HepG2 (cell line): ENCODE results near the gene KRTAP5-1. TPM values are rescaled to one million over a fixed set of nuclear protein-coding genes. Genes with fewer than 3 reads are reported as not detected.

Experiments
- BRCA1 ChIP-seq: sonication (generic); formaldehyde crosslinking; IDR thresholded peaks from 2 replicates; pipeline ENCODE4 v1.4.0; 2020; ENCODE audit warnings: missing genetic modification reagents
- DDIT3 ChIP-seq: sonication (generic); formaldehyde crosslinking; IDR thresholded peaks from 2 replicates; pipeline ENCODE4 v1.4.0; 2020; ENCODE audit warnings: mild to moderate bottlenecking, missing genetic modification reagents
- DNMT1 ChIP-seq: sonication (generic); formaldehyde crosslinking; IDR thresholded peaks from 2 replicates; pipeline ENCODE4 v1.5.1; 2020; ENCODE audit warnings: mild to moderate bottlenecking, missing genetic modification reagents
- HOXD1 ChIP-seq: sonication (generic); formaldehyde crosslinking; IDR thresholded peaks from 2 replicates; pipeline ENCODE4 v1.5.0; 2020; ENCODE audit warnings: missing genetic modification reagents
- NCOR1 ChIP-seq: fragments of 200-600 bp; sonication (generic); IDR thresholded peaks from 2 replicates; pipeline ENCODE4 v1.7.0; 2017; ENCODE audit warnings: antibody characterized with exemption, low read length, borderline replicate concordance
- NPAS2 ChIP-seq: sonication (generic); formaldehyde crosslinking; IDR thresholded peaks from 2 replicates; pipeline ENCODE4 v1.8.0; 2022; ENCODE audit warnings: mild to moderate bottlenecking, missing genetic modification reagents, borderline replicate concordance
- PATZ1 ChIP-seq: sonication (generic); formaldehyde crosslinking; IDR thresholded peaks from 2 replicates; pipeline ENCODE4 v1.4.0; 2020; ENCODE audit warnings: missing genetic modification reagents
- TCF7L2 ChIP-seq: IDR thresholded peaks from 2 replicates; pipeline ENCODE4 v1.6.1; 2011; ENCODE audit warnings: mild to moderate bottlenecking, low read depth, low read length, moderate library complexity
- ZBED4 ChIP-seq: sonication (generic); formaldehyde crosslinking; IDR thresholded peaks from 2 replicates; pipeline ENCODE4 v1.4.0; 2020; ENCODE audit warnings: missing genetic modification reagents, borderline replicate concordance
- ZBTB1 ChIP-seq: sonication (generic); formaldehyde crosslinking; IDR thresholded peaks from 2 replicates; pipeline ENCODE4 v1.4.0; 2020; ENCODE audit warnings: missing genetic modification reagents, borderline replicate concordance
- ZFP91 ChIP-seq: sonication (generic); formaldehyde crosslinking; IDR thresholded peaks from 2 replicates; pipeline ENCODE4 v1.9.0; 2022; ENCODE audit warnings: missing genetic modification reagents, mild to moderate bottlenecking, borderline replicate concordance
- ZNF343 ChIP-seq: sonication (generic); formaldehyde crosslinking; IDR thresholded peaks from 2 replicates; pipeline ENCODE4 v1.4.0; 2020; ENCODE audit warnings: mild to moderate bottlenecking, missing genetic modification reagents
- ZNF687 ChIP-seq: sonication (generic); formaldehyde crosslinking; IDR thresholded peaks from 2 replicates; pipeline ENCODE4 v1.5.1; 2020; ENCODE audit warnings: mild to moderate bottlenecking, missing genetic modification reagents, moderate library complexity
- ZSCAN22 ChIP-seq: sonication (generic); formaldehyde crosslinking; IDR thresholded peaks from 2 replicates; pipeline ENCODE4 v1.4.0; 2020; ENCODE audit warnings: mild to moderate bottlenecking, missing genetic modification reagents
- ZSCAN31 ChIP-seq: sonication (generic); formaldehyde crosslinking; IDR thresholded peaks from 2 replicates; pipeline ENCODE4 v1.5.0; 2020; ENCODE audit warnings: low read depth, mild to moderate bottlenecking, missing genetic modification reagents
- polyA plus RNA-seq, 8 experiments: library from polyadenylated mRNA; depleted of rRNA in 3 of 8; stranded (reverse) in 7 of 8; unstranded in 1 of 8; fragments of >200 nt; fragmentation: Illumina TruSeq in 4 of 8; extraction: Trizol in 4 of 8; gene quantifications; 2 replicates each; pipeline versions ENCODE4 v1.2.1 to v1.2.3, GENCODE V29; 2011 to 2016; ENCODE audit warnings: low read depth in 4 of 8, missing spikeins in 1 of 8, mixed read lengths in 1 of 8; ENCODE audit not compliant: insufficient read depth in 1 of 8
- total RNA-seq, 5 experiments: library from RNA; depleted of rRNA; stranded (reverse); fragments of >200 nt; fragmentation: Illumina TruSeq; extraction: Trizol; gene quantifications; 2 replicates each; pipeline ENCODE4 v1.2.3, GENCODE V29; 2016; ENCODE audit warnings: low read depth in 1 of 5
- TF ChIP-seq, protein P1 (sequence below): sonication (generic); formaldehyde crosslinking; IDR thresholded peaks from 2 replicates; pipeline ENCODE4 v1.4.0; 2020; ENCODE audit warnings: missing genetic modification reagents

The KRTAP5-1 gene
- total and polyA plus RNA-seq, 2 of the 13 experiments (the other 11 are each of a cell fraction or from before 2014, with no cell fraction given) = not detected

- 0 out of 2 replicates have a peak, but pooled peaks have one; percentile 54 for TF ChIP-seq ZNF687 (CRISPR knock-in tag)
- no peak for TF ChIP-seq DDIT3 (CRISPR knock-in tag)
- TF ChIP-seq ZSCAN22 (CRISPR knock-in tag) = no peak
- no peak for TF ChIP-seq BRCA1 (CRISPR knock-in tag)
- TF ChIP-seq NPAS2 (CRISPR knock-in tag) = no peak
- no peak for TF ChIP-seq NCOR1
- no peak for TF ChIP-seq HOXD1
- TF ChIP-seq ZBED4 (CRISPR knock-in tag) = no peak
- TF ChIP-seq ZBTB1 (CRISPR knock-in tag) = no peak
- TF ChIP-seq PATZ1 (CRISPR knock-in tag) = no peak
- no peak for TF ChIP-seq ZSCAN31
- TF ChIP-seq DNMT1 = no peak
- no peak for TF ChIP-seq TCF7L2
- peak; percentile 49; the same call in 1 of the 2 replicates for TF ChIP-seq ZFP91 (CRISPR knock-in tag)
- TF ChIP-seq ZNF343 (CRISPR knock-in tag) = no peak
- TF ChIP-seq, protein P1, sequence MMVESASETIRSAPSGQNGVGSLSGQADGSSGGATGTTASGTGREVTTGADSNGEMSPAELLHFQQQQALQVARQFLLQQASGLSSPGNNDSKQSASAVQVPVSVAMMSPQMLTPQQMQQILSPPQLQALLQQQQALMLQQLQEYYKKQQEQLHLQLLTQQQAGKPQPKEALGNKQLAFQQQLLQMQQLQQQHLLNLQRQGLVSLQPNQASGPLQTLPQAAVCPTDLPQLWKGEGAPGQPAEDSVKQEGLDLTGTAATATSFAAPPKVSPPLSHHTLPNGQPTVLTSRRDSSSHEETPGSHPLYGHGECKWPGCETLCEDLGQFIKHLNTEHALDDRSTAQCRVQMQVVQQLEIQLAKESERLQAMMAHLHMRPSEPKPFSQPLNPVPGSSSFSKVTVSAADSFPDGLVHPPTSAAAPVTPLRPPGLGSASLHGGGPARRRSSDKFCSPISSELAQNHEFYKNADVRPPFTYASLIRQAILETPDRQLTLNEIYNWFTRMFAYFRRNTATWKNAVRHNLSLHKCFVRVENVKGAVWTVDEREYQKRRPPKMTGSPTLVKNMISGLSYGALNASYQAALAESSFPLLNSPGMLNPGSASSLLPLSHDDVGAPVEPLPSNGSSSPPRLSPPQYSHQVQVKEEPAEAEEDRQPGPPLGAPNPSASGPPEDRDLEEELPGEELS (CRISPR knock-in tag) = no peak
Measured at GRCh38 chr11:1573903-1574237, 11.2 kb downstream of the KRTAP5-1 start (continued).
